H9 (cell line): ENCODE measurements around the gene FRAS1. TPM values are rescaled to one million over a fixed set of nuclear protein-coding genes. Genes with fewer than 3 reads are reported as not detected.

Experiments
- DNase-seq: peaks from one replicate; pipeline ENCODE4 v3.0.0-alpha.2; 2017
- H2AFZ ChIP-seq: one replicate; pipeline ENCODE4 v1.6.1; 2013; ENCODE audit warnings: mild to moderate bottlenecking, low read length, control low read depth, moderate library complexity
- H2AK5ac ChIP-seq: 2 replicates; pipeline ENCODE4 v1.6.1; 2013; ENCODE audit warnings: low read length, control low read depth, mixed read lengths; ENCODE audit not compliant: insufficient read length
- H2BK120ac ChIP-seq: one replicate; pipeline ENCODE4 v1.6.1; 2013; ENCODE audit warnings: low read depth, mild to moderate bottlenecking, low read length, control low read depth, inconsistent platforms; ENCODE audit not compliant: poor library complexity, severe bottlenecking
- H2BK12ac ChIP-seq: 2 replicates; pipeline ENCODE4 v1.6.1; 2013; ENCODE audit warnings: low read length, control low read depth, mixed read lengths, low read depth; ENCODE audit not compliant: insufficient read length
- H2BK15ac ChIP-seq: 2 replicates; pipeline ENCODE4 v1.6.1; 2013; ENCODE audit warnings: low read depth, low read length, control low read depth
- H2BK20ac ChIP-seq: one replicate; pipeline ENCODE4 v1.6.1; 2013; ENCODE audit warnings: low read depth, mild to moderate bottlenecking, low read length, control low read depth, inconsistent platforms; ENCODE audit not compliant: poor library complexity, severe bottlenecking
- H2BK5ac ChIP-seq: 2 replicates; pipeline ENCODE4 v1.6.1; 2013; ENCODE audit warnings: low read length, control low read depth, mixed read lengths; ENCODE audit not compliant: insufficient read length
- H3K14ac ChIP-seq: 2 replicates; pipeline ENCODE4 v1.6.1; 2013; ENCODE audit warnings: low read length, control low read depth; ENCODE audit not compliant: insufficient read depth
- H3K18ac ChIP-seq: 2 replicates; pipeline ENCODE4 v1.6.1; 2013; ENCODE audit warnings: low read depth, mild to moderate bottlenecking, mixed read lengths, low read length, control low read depth; ENCODE audit not compliant: insufficient read length
- H3K23ac ChIP-seq: 2 replicates; pipeline ENCODE4 v1.6.1; 2013; ENCODE audit warnings: low read length, control low read depth, mixed read lengths, low read depth; ENCODE audit not compliant: insufficient read length
- H3K23me2 ChIP-seq: 2 replicates; pipeline ENCODE4 v1.6.1; 2013; ENCODE audit warnings: low read depth, mild to moderate bottlenecking, mixed read lengths, low read length, control low read depth; ENCODE audit not compliant: insufficient read length, poor library complexity, severe bottlenecking
- H3K27ac ChIP-seq: 2 replicates; pipeline ENCODE4 v1.5.1; 2013; ENCODE audit warnings: low read length, control low read depth, mixed read lengths, low read depth; ENCODE audit not compliant: insufficient read length
- H3K27me3 ChIP-seq: 2 replicates; pipeline ENCODE4 v1.6.1; 2013; ENCODE audit warnings: low read length, control low read depth, inconsistent platforms; ENCODE audit not compliant: insufficient read depth
- H3K4ac ChIP-seq: 2 replicates; pipeline ENCODE4 v1.6.1; 2013; ENCODE audit warnings: low read depth, mild to moderate bottlenecking, control low read depth, inconsistent platforms, low read length, moderate library complexity
- H3K4me1 ChIP-seq: 2 replicates; pipeline ENCODE4 v1.6.1; 2013; ENCODE audit warnings: low read length, control low read depth, inconsistent platforms; ENCODE audit not compliant: insufficient read depth
- H3K4me2 ChIP-seq: 2 replicates; pipeline ENCODE4 v1.6.1; 2013; ENCODE audit warnings: low read length, control low read depth, mixed read lengths; ENCODE audit not compliant: insufficient read length, insufficient read depth
- H3K56ac ChIP-seq: 2 replicates; pipeline ENCODE4 v1.6.1; 2013; ENCODE audit warnings: low read depth, mild to moderate bottlenecking, mixed read lengths, low read length, control low read depth; ENCODE audit not compliant: insufficient read length
- H3K79me1 ChIP-seq: 2 replicates; pipeline ENCODE4 v1.6.1; 2013; ENCODE audit warnings: low read depth, mild to moderate bottlenecking, moderate library complexity, low read length, control low read depth, inconsistent platforms; ENCODE audit not compliant: insufficient read depth, poor library complexity, severe bottlenecking
- H3K79me2 ChIP-seq: 2 replicates; pipeline ENCODE4 v1.6.1; 2013; ENCODE audit warnings: low read length, control low read depth, inconsistent platforms; ENCODE audit not compliant: insufficient read depth
- H3K9ac ChIP-seq: 2 replicates; pipeline ENCODE4 v1.6.1; 2013; ENCODE audit warnings: low read length, control low read depth, mixed read lengths; ENCODE audit not compliant: insufficient read length; ENCODE audit errors: extremely low read depth
- H3K9me3 ChIP-seq: one replicate; pipeline ENCODE4 v1.6.1; 2013; ENCODE audit warnings: low read depth, low read length, inconsistent platforms; ENCODE audit not compliant: control insufficient read depth
- H3T11ph ChIP-seq: one replicate; pipeline ENCODE4 v1.6.1; 2013; ENCODE audit warnings: mild to moderate bottlenecking, low read length, control low read depth, inconsistent platforms
- H4K20me1 ChIP-seq: one replicate; pipeline ENCODE4 v1.6.1; 2013; ENCODE audit not compliant: control insufficient read depth, insufficient read length, insufficient read depth
- H4K5ac ChIP-seq: 2 replicates; pipeline ENCODE4 v1.6.1; 2013; ENCODE audit warnings: low read depth, mild to moderate bottlenecking, mixed read lengths, low read length, control low read depth; ENCODE audit not compliant: insufficient read length
- H4K8ac ChIP-seq: replicated peaks from 2 replicates; pipeline ENCODE4 v1.6.1; 2013; ENCODE audit warnings: low read length, control low read depth, mixed read lengths, low read depth; ENCODE audit not compliant: insufficient read length
- H4K91ac ChIP-seq: 2 replicates; pipeline ENCODE4 v1.6.1; 2013; ENCODE audit warnings: low read depth, mild to moderate bottlenecking, moderate library complexity, mixed read lengths, low read length, control low read depth; ENCODE audit not compliant: insufficient read length
- H3K27ac Mint-ChIP-seq, 3 experiments: 2 replicates in 2 of 3; 3 replicates in 1 of 3; pipeline ENCODE4 v1.8.0; 2020 to 2021; ENCODE audit warnings: mixed read lengths in 3 of 3, mild to moderate bottlenecking in 1 of 3, moderate library complexity in 1 of 3
- H3K27me3 Mint-ChIP-seq: 2 replicates; pipeline ENCODE4 v1.8.0; 2021; ENCODE audit warnings: low read depth, mild to moderate bottlenecking, moderate library complexity, mixed read lengths
- H3K36me3 Mint-ChIP-seq, 3 experiments: 2 replicates in 2 of 3; 3 replicates in 1 of 3; pipeline ENCODE4 v1.8.0; 2020 to 2021; ENCODE audit warnings: low read depth in 3 of 3, mixed read lengths in 3 of 3; ENCODE audit not compliant: insufficient read depth in 1 of 3
- H3K4me1 Mint-ChIP-seq, 2 experiments: 2 replicates each; pipeline ENCODE4 v1.8.0; 2020; ENCODE audit warnings: mixed read lengths in 2 of 2
- H3K4me3 Mint-ChIP-seq, 2 experiments: 2 replicates in 1 of 2; 3 replicates in 1 of 2; pipeline ENCODE4 v1.8.0; 2020 to 2021; ENCODE audit warnings: mild to moderate bottlenecking in 2 of 2, mixed read lengths in 2 of 2, moderate library complexity in 1 of 2
- H3K9me3 Mint-ChIP-seq, 2 experiments: 2 replicates in 1 of 2; 3 replicates in 1 of 2; pipeline ENCODE4 v1.8.0; 2020; ENCODE audit warnings: mild to moderate bottlenecking in 2 of 2, mixed read lengths in 2 of 2, moderate library complexity in 1 of 2
- CTCF ChIP-seq: fragments of 200-600 bp; sonication (generic); conservative IDR thresholded peaks from 3 replicates; pipeline ENCODE4 v1.8.0; 2021; ENCODE audit warnings: antibody characterized with exemption, mild to moderate bottlenecking
- WGBS: extraction: QIAGEN DNeasy Blood & Tissue Kit; methylation state at CpG from one replicate; pipeline ENCODE4 v1.1.7; 2013; ENCODE audit warnings: missing lambda C conversion rate, low lambda C conversion rate, mixed read lengths; ENCODE audit not compliant: insufficient read length; ENCODE audit errors: extremely low coverage; 5-methylcytosine and 5-hydroxymethylcytosine counted together
- total RNA-seq: library from RNA; stranded (reverse); gene quantifications from 2 replicates; pipeline ENCODE4 v1.2.1, GENCODE V29; 2021

FRAS1 gene
- total RNA-seq, 1 experiment from 2014 or later, result 58.5 TPM

- H3K18ac ChIP-seq, result no peak overlapping the region
- no peaks in the 10 kb centered on the region for H3K4me1 ChIP-seq
- TF ChIP-seq CTCF, result no peak
- H2BK20ac ChIP-seq, result no peak overlapping the region
- no peaks in the 10 kb centered on the region for H3K79me1 ChIP-seq
- no peak overlapping the region for H4K91ac ChIP-seq
- no peak overlapping the region for H3K4ac ChIP-seq
- no peak overlapping the region for H2BK120ac ChIP-seq
- H3K4me2 ChIP-seq, result no peak overlapping the region
- no peak overlapping the region for H2BK15ac ChIP-seq
- H4K8ac ChIP-seq, result no peak overlapping the region
- no peak overlapping the region for H3T11ph ChIP-seq
- H3K4me3 Mint-ChIP-seq, result no peak overlapping the region
- H2AK5ac ChIP-seq, result no peak overlapping the region
- H3K23ac ChIP-seq, result no peak overlapping the region
- no peak overlapping the region for H4K5ac ChIP-seq
- no peaks in the 10 kb centered on the region for H3K9me3 Mint-ChIP-seq
- WGBS, result no CpG with 5 or more reads among the region's 5 CpGs
- H3K23me2 ChIP-seq, result no peaks in the 10 kb centered on the region
- no peak overlapping the region for H2BK5ac ChIP-seq
- H2AFZ ChIP-seq, result no peak overlapping the region
- no peak overlapping the region for H3K9ac ChIP-seq
- H3K27me3 Mint-ChIP-seq, result no peaks in the 10 kb centered on the region
- no peaks in the 10 kb centered on the region for H4K20me1 ChIP-seq
- no peaks in the 10 kb centered on the region for H3K9me3 ChIP-seq
- H2BK12ac ChIP-seq, result no peak overlapping the region
- no peak overlapping the region for H3K56ac ChIP-seq
- no peak overlapping the region for H3K27ac ChIP-seq
- H3K14ac ChIP-seq, result no peak overlapping the region
- no peak overlapping the region; a peak in 1 of 7 replicates for H3K27ac Mint-ChIP-seq
- no peak for DNase-seq
- H3K79me2 ChIP-seq, result no peaks in the 10 kb centered on the region
- H3K4me1 Mint-ChIP-seq, result no peaks in the 10 kb centered on the region
- no peaks in the 10 kb centered on the region for H3K27me3 ChIP-seq
- peaks cover 21 to 33% (median 28%) of the 10 kb centered on the region in 3 experiments; a peak in 6 of 7 replicates for H3K36me3 Mint-ChIP-seq
Observed at GRCh38 chr4:78409612-78410202, 352.6 kb downstream of the FRAS1 start.
